IMR-90 (cell line): ENCODE measurements around the gene RNFT2. TPM values are rescaled to one million over a fixed set of nuclear protein-coding genes. Genes with fewer than 3 reads are reported as not detected.

Source experiments
- ATAC-seq: fragments of 200-7000 bp; cut with Tn5 transposase; 2 replicates; pipeline ENCODE4 v1.9.1; 2020; ENCODE audit warnings: low read depth, mild to moderate bottlenecking, moderate library complexity
- BruUV-seq: library from RNA; stranded (reverse); fragments of 400-500 nt; replicated peaks from 2 replicates; lab custom pipeline; 2021; lab: Mats Ljungman, UMichigan
- CTCF ChIA-PET: fragments of 300-600 bp; formaldehyde crosslinking; extraction: SDS; loops from one replicate; lab custom pipeline; 2021; ENCODE audit warnings: antibody characterized with exemption; lab: Yijun Ruan, JAX
- POLR2A ChIA-PET: fragments of 300-600 bp; sonication (Branson Sonifier 250); formaldehyde crosslinking; loops from one replicate; lab custom pipeline; 2022; ENCODE audit warnings: antibody characterized with exemption; ENCODE audit not compliant: unreplicated experiment; lab: Charles Lee
- DNase-seq: peaks from one replicate; pipeline ENCODE4 v3.0.0; 2013
- H2AFZ ChIP-seq: replicated peaks from 2 replicates; pipeline ENCODE3; 2013; ENCODE audit warnings: low read length, mild to moderate bottlenecking; ENCODE audit not compliant: poor library complexity
- H2AK5ac ChIP-seq: 2 replicates; pipeline ENCODE4 v1.6.1; 2013; ENCODE audit warnings: low read depth, low read length, inconsistent platforms
- H2AK9ac ChIP-seq: replicated peaks from 2 replicates; pipeline ENCODE3; 2013; ENCODE audit warnings: mild to moderate bottlenecking, low read depth, low read length, moderate library complexity; ENCODE audit not compliant: poor library complexity
- H2BK120ac ChIP-seq: 2 replicates; pipeline ENCODE4 v1.6.1; 2013; ENCODE audit warnings: low read depth, low read length, inconsistent platforms
- H2BK15ac ChIP-seq: 3 replicates; pipeline ENCODE4 v1.6.1; 2013; ENCODE audit warnings: low read depth, low read length, inconsistent platforms
- H2BK20ac ChIP-seq: 2 replicates; pipeline ENCODE4 v1.6.1; 2013; ENCODE audit warnings: low read depth, mild to moderate bottlenecking, inconsistent platforms, low read length, moderate library complexity
- H2BK5ac ChIP-seq: 2 replicates; pipeline ENCODE4 v1.6.1; 2013; ENCODE audit warnings: mild to moderate bottlenecking, low read depth, low read length, inconsistent platforms; ENCODE audit not compliant: poor library complexity, severe bottlenecking
- H3K14ac ChIP-seq: replicated peaks from 2 replicates; pipeline ENCODE4 v1.6.1; 2013; ENCODE audit warnings: low read depth, low read length, inconsistent platforms
- H3K18ac ChIP-seq: 2 replicates; pipeline ENCODE4 v1.6.1; 2013; ENCODE audit warnings: low read depth, low read length, control low read depth
- H3K23ac ChIP-seq: 2 replicates; pipeline ENCODE4 v1.6.1; 2013; ENCODE audit warnings: low read depth, low read length, inconsistent platforms
- H3K27ac ChIP-seq: 2 replicates; pipeline ENCODE4 v1.5.1; 2013; ENCODE audit warnings: mild to moderate bottlenecking, control low read depth, low read length; ENCODE audit not compliant: insufficient read depth
- H3K27me3 ChIP-seq: 2 replicates; pipeline ENCODE4 v1.6.1; 2013; ENCODE audit warnings: low read length; ENCODE audit not compliant: control insufficient read depth, insufficient read depth
- H3K36me3 ChIP-seq: 2 replicates; pipeline ENCODE4 v1.6.1; 2013; ENCODE audit warnings: low read length, mixed read lengths; ENCODE audit not compliant: control insufficient read depth, insufficient read depth
- H3K4ac ChIP-seq: 2 replicates; pipeline ENCODE4 v1.6.1; 2013; ENCODE audit warnings: low read depth, low read length, inconsistent platforms
- H3K4me1 ChIP-seq: 2 replicates; pipeline ENCODE4 v1.6.1; 2013; ENCODE audit warnings: low read length, mixed read lengths; ENCODE audit not compliant: control insufficient read depth, insufficient read depth
- H3K4me2 ChIP-seq: 2 replicates; pipeline ENCODE4 v1.6.1; 2013; ENCODE audit warnings: low read depth, mild to moderate bottlenecking, control low read depth, low read length, moderate library complexity
- H3K4me3 ChIP-seq: 2 replicates; pipeline ENCODE4 v1.5.1; 2013; ENCODE audit warnings: low read depth, mild to moderate bottlenecking, control low read depth, low read length, moderate library complexity; ENCODE audit not compliant: insufficient read depth
- H3K56ac ChIP-seq: 2 replicates; pipeline ENCODE4 v1.6.1; 2013; ENCODE audit warnings: low read length, inconsistent platforms; ENCODE audit not compliant: insufficient read depth; ENCODE audit errors: extremely low read depth
- H3K79me1 ChIP-seq, 2 experiments: 2 replicates each; pipeline ENCODE4 v1.6.1; 2013; ENCODE audit warnings: low read length in 2 of 2, inconsistent platforms in 1 of 2, low read depth in 1 of 2
- H3K9ac ChIP-seq: 2 replicates; pipeline ENCODE4 v1.6.1; 2013; ENCODE audit warnings: low read depth, low read length, control low read depth
- H3K9me1 ChIP-seq: 2 replicates; pipeline ENCODE4 v1.6.1; 2013; ENCODE audit warnings: low read length, inconsistent platforms; ENCODE audit not compliant: insufficient read depth
- H3K9me3 ChIP-seq: 2 replicates; pipeline ENCODE4 v1.6.1; 2013; ENCODE audit warnings: low read length; ENCODE audit not compliant: control insufficient read depth, insufficient read depth
- H4K20me1 ChIP-seq: 2 replicates; pipeline ENCODE4 v1.6.1; 2013; ENCODE audit warnings: low read length, inconsistent platforms; ENCODE audit not compliant: insufficient read depth
- H4K5ac ChIP-seq: 2 replicates; pipeline ENCODE4 v1.6.1; 2013; ENCODE audit warnings: mild to moderate bottlenecking, low read depth, low read length, control low read depth
- H4K8ac ChIP-seq, 2 experiments: 2 replicates each; pipeline ENCODE4 v1.6.1; 2013; ENCODE audit warnings: low read depth in 2 of 2, low read length in 2 of 2, control low read depth in 1 of 2, inconsistent platforms in 1 of 2
- H4K91ac ChIP-seq: 2 replicates; pipeline ENCODE4 v1.6.1; 2013; ENCODE audit warnings: low read depth, low read length, inconsistent platforms; ENCODE audit not compliant: insufficient read depth
- CEBPB ChIP-seq: IDR thresholded peaks from 2 replicates; pipeline ENCODE4 v1.6.1; 2012; ENCODE audit warnings: low read depth, low read length, improper control_type of control experiment
- CHD1 ChIP-seq: IDR thresholded peaks from 2 replicates; pipeline ENCODE4 v1.6.1; 2012; ENCODE audit warnings: low read depth, low read length, improper control_type of control experiment
- FOS ChIP-seq: fragments of 150-350 bp; IDR thresholded peaks from 2 replicates; pipeline ENCODE4 v1.6.1; 2016; ENCODE audit warnings: low read depth, low read length
- RFX5 ChIP-seq: IDR thresholded peaks from 2 replicates; pipeline ENCODE4 v1.8.0; 2012; ENCODE audit warnings: low read depth, mild to moderate bottlenecking, low read length, moderate library complexity
- WGBS, 2 experiments: methylation state at CpG; one replicate each; pipeline versions ENCODE4 v1.1.5 to v1.1.7; 2013; ENCODE audit warnings: missing lambda C conversion rate in 2 of 2; ENCODE audit not compliant: insufficient read length in 1 of 2; ENCODE audit errors: extremely low coverage in 2 of 2; 5-methylcytosine and 5-hydroxymethylcytosine counted together
- dilution Hi-C: fragments of 300-500 bp; cut with HindIII; formaldehyde crosslinking; loops from one replicate; pipeline ENCODE4 v1.14.3; 2018; ENCODE audit warnings: low sequenced_read_pairs; ENCODE audit not compliant: unreplicated experiment
- in situ Hi-C: fragments of 300-500 bp; cut with MboI; formaldehyde crosslinking; loops from 3 replicates; pipeline ENCODE4 v1.14.3; 2019; ENCODE audit warnings: low sequenced_read_pairs, inconsistent platforms, mixed read lengths
- intact Hi-C: fragments of 100-400 bp; cut with micrococcal nuclease; formaldehyde crosslinking; loops from 2 replicates; pipeline ENCODE4 v1.10.0; 2022
- polyA plus RNA-seq, 3 experiments: library from polyadenylated mRNA; depleted of rRNA; stranded (reverse); fragments of >200 nt; gene quantifications; 2 replicates each; pipeline ENCODE4 v1.2.3, GENCODE V29; 2012; ENCODE audit warnings: low replicate concordance in 1 of 3
- total RNA-seq: library from RNA; depleted of rRNA; stranded (reverse); fragments of >200 nt; gene quantifications from 2 replicates; pipeline ENCODE4 v1.2.3, GENCODE V29; 2012

The RNFT2 gene
- total and polyA plus RNA-seq, 2 of the 4 experiments (the other 2 are of a cell fraction): 1.6 to 2.3 TPM

DNA sequence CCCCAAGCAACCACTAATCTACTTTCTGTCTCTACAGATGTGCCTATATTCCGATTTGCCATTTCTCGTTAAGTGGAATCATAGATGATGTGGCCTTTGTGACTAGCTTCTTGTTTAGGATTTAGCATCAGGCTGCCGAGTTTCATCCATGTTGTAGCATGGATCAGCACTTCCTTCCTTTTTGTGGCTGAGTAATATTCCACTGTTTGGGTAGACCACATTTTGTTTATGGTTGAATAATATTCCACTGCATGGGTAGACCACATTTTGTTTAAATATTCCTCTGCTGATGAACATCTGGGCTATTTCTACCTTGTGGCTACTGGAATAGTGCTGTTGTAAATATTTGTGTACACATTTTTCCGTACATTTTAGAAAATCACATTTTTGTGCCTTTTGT lies 36.7 kb upstream of the RNFT2 start:
- POLR2A ChIA-PET: no interaction called here
- H2AFZ ChIP-seq: no peak overlapping the region
- CTCF ChIA-PET: interaction anchor here (0.5 kb wide), 1 partner anchor 709 kb away, joined by 3 read pairs; no protein-coding TSS in a partner anchor
- no peak overlapping the region for H3K4me3 ChIP-seq
- H3K36me3 ChIP-seq: no peaks in the 10 kb centered on the region
- dilution Hi-C loops (no loop called here), intact Hi-C loops (loop anchor here (2.0 to 10.0 kb wide), 3 partner anchors 453 to 1136 kb away; no protein-coding TSS in a partner anchor), in situ Hi-C loops (loop anchor here (5.0 kb wide), 1 partner anchor 416 kb away; no protein-coding TSS in a partner anchor)
- no peak overlapping the region for H2AK9ac ChIP-seq
- ATAC-seq (no peak), DNase-seq (no peak)
- H3K14ac ChIP-seq: no peak overlapping the region
- H3K23ac ChIP-seq: no peak overlapping the region
- no peak overlapping the region for H3K9ac ChIP-seq
- H4K5ac ChIP-seq: no peak overlapping the region
- H2BK15ac ChIP-seq: no peak overlapping the region
- no peaks in the 10 kb centered on the region for H3K79me1 ChIP-seq
- BruUV-seq: no TSS peak
- H2AK5ac ChIP-seq: no peak overlapping the region
- H2BK20ac ChIP-seq: no peak overlapping the region
- no peak overlapping the region for H3K18ac ChIP-seq
- H4K91ac ChIP-seq: no peak overlapping the region
- no peak overlapping the region for H2BK5ac ChIP-seq
- H3K56ac ChIP-seq: no peak overlapping the region
- no peak overlapping the region for H3K4me2 ChIP-seq
- no peak overlapping the region for H2BK120ac ChIP-seq
- no peak for TF ChIP-seq CHD1
- no peak for TF ChIP-seq FOS
- no peak for TF ChIP-seq RFX5
- no peak for TF ChIP-seq CEBPB
- H3K4me1 ChIP-seq: no peaks in the 10 kb centered on the region
- no peaks in the 10 kb centered on the region for H3K9me1 ChIP-seq
- no peaks in the 10 kb centered on the region for H4K20me1 ChIP-seq
- no peak overlapping the region for H3K4ac ChIP-seq
- H3K9me3 ChIP-seq: no peaks in the 10 kb centered on the region
- H3K27me3 ChIP-seq: peaks cover 8% of the 10 kb centered on the region
- H3K27ac ChIP-seq: no peak overlapping the region
- WGBS, 2 experiments: no CpG with 5 or more reads among the region's 4 CpGs
- H4K8ac ChIP-seq: no peak overlapping the region
